GM21390 (cell line): Measurements from ENCODE around the gene RBM48.
"Not testable (repeated sequence)": the region's sequence is repeated elsewhere in the genome, so short reads cannot be mapped to it uniquely, and the experiment has no call there.

Source experiments
- ATAC-seq: cut with Tn5 transposase; IDR thresholded peaks from one replicate; pipeline ENCODE4 v1.9.1; 2021; ENCODE audit not compliant: unreplicated experiment

The RBM48 gene

DNA sequence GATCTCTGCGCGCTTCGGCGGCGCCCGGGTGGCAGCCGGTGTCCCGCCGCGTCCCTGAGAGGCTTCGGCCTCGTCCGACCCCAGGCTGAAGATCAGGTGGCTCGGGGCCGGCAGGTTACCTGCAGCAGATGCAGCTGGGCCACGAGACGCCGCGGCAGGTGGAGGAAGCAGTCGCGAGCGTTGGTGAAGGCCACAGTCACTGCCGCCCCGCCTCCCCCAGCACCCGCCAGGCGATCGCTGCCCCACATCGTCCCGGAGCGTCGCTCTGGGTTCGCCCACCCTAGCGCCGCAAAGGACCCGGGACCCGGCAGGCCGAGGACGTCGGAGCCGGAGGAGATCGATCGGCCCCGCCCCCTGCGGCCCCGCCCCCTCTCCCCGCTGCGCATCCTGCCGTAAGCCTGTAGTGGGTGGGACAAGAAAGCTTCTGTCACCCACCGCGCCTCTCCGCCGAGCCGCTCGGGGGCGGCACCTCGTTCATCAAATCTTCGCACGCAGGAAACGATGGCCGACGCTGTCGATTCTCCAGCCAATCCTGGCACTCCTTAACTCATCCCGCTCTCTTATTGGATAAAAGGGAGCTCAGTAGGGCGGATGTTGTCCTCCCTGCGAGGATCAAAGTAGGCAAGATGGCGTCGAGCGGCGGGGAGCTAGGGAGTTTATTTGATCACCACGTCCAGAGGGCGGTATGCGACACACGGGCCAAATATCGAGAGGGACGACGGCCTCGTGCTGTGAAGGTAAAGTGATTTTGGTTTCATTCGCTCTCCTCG lies at the start of gene RBM48, which contains the start of gene PEX1:
Gene RBM48, plus strand, starts transcription at position 608 of the 770 bp plus-strand sequence. Its CDS starts 19 bp downstream, at position 627.
Gene PEX1, minus strand, starts transcription at position 333 of the 770 bp plus-strand sequence. Its CDS starts 85 bp downstream, at position 248.
- ATAC-seq: peak; percentile 94

DNA sequence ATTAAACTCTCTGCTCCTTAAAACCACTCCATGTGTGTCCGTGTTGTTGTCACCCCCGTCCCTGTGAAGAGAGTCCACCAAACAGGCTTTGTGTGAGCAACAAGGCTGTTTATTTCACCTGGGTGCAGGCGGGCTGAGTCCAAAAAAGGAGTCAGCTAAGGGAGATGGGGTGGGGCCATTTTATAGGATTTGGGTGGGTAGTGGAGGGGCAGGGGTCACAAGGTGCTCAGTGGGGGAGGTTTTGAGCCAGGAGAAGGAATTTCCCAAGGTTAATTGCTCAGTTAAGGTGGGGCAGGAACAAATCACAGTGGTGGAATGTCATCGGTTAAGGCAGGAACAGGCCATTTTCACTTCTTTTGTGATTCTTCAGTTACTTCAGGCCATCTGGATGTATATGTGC lies 49.4 kb upstream of the RBM48 start:
- ATAC-seq: not testable (repeated sequence)

DNA sequence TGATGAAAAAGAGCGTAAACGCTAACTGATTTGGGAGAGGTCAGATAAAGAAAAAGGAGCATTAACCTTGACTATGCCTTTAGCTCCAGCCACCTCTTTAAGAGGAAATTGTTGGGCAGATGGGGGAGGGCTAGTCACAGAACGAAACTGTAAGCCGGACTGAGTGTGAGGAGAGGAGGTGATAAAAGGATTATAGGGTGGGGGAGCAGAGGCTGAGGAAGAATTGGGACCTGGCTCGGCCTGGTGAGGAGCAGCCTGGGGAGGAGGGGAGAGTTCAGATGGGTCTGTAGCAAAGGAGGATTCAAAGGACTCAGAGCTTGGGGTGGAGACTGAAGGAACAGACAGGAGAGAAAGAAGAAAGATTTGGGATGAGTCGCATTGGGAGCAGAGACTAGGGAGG lies 45.0 kb upstream of the RBM48 start:
- not testable (repeated sequence) for ATAC-seq

DNA sequence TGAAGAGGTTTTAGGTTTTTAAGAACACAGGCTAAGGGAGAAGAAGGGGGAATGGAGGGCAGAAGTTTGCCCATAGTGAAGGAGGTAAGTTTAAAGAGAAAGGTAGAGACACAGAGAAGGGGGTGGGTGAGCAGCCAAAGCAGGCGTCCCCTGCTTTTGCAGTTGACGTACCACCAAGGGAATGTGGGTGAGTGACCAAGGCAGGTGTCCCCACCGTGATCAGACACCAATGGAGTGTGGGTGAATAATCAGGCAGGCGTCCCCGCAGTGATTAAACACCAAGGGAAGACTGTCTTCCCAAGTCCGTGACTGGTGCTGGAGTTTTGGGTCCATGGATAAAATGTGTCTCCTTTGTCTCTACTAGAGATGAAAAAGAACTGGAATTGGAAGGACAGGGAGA lies 44.4 kb upstream of the RBM48 start:
- not testable (repeated sequence) for ATAC-seq

DNA sequence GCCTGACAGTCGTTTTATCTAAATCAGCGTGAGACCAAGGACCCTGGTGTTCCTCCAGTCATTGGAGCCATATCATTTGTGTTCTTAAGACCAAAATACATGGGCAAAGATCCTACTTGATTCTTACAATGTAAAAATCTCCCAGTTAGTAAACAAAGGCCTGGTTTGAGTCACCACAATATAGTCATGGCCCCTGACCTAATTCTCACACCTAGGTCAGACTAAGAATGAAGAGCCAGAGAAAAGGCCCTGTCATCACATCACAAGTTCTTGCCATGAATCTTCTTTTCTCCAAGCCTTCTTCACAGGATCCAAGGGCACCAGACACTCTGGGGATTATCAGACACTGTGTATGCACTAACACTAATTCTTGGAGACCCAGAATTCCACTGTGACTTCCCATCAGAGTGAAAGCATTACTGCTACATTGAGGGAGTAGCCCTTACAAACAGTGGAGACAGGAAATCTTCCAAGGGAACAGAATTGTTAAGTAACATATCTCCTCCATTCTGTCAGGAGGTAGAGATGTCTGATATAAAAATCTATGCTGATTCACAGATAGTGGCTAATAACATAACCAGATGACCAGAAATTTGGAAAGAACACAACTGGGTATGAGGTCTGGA lies 43.2 kb upstream of the RBM48 start:
- ATAC-seq: no peak

DNA sequence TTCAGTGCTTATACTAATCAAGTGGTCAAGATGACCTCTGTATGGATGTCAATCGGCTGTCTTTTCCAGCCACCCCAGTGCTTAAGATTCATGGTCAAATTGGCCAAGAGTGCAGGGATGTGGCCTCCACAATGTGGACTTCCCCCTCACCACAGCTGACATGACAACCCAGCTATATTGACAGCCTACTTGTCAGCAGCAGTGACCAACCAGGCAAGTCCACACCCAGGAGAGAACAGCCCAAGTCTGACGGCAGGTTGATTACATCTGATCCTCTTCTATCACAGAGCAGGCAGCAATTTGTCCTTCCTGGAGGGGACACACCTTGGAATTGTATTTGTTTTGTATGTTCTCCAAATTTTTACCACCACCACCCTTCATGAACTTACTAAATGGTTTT lies 42.6 kb upstream of the RBM48 start:
- ATAC-seq: no peak

DNA sequence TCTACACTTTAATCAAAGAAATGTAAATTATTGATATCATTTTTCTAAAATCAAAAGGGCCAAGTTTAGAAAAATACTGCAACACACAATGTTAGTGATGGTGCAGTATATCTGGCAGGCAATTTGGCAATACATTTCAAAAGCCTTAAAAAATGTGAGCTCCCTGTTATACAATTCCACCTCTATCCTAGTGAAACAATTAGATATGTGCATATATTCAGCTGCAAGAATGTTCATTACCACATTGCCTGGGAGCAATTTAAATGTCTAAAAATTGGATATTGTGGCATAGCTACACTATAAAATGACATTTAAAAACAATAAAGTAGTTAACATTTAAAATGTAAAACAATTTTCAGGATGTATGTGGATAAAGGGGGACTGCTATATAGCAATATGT lies 40.8 kb upstream of the RBM48 start:
- no peak for ATAC-seq

DNA sequence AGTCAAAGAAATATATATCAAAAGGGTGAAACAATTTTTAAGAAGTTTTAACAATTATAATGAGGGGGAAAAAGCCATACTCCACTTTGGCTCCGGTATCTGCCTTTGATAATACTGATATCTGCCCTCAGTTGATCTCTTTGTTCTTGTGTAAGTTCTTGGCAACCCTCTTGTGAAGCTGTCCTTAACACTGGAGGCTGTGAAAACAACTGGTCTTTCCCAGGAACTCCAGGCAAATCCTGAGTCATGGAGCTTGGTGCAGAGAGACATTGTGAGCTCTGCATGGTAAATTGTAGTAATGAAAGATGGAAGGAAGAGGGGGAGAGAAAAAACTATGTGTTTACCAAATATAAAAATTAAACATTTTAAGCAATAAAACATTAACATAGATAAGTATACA lies 39.0 kb upstream of the RBM48 start:
- no peak for ATAC-seq

DNA sequence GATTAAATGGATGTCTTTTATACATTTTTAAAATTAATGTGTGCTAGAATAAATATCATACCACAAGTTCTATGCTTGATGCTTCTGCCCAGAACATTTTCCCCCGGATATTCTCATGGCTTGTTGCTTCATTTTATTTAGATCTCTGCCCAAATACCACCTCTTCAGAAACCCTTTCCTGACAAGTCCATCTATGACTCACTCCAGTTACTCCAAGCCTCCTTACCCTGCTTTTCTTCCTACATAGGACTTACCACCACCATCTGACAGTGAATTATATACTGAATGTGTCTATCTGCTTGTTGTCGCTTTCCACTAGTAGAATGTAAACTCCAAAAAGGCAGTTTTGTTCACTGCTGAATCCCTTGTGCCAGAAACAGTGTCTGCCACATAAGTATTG lies 31.7 kb upstream of the RBM48 start:
- no peak for ATAC-seq

DNA sequence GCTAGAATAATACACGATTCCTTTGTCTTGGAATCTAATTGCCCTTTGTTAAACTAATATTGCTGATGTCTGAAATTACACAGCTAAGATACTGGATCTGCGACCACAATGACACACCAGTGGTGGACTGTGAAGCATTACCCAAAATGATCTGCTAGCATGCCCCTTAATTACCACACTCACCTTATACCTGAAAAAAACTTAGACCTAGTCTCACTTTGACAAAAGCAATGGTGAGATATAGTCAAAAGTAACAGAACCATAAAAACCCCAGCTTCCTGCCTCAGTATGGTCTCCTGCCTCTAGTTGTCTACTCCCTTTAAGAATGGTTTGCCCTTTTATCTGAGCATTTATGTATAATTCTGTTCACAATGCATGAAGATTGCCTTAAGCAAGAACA lies 30.0 kb upstream of the RBM48 start:
- ATAC-seq: no peak

DNA sequence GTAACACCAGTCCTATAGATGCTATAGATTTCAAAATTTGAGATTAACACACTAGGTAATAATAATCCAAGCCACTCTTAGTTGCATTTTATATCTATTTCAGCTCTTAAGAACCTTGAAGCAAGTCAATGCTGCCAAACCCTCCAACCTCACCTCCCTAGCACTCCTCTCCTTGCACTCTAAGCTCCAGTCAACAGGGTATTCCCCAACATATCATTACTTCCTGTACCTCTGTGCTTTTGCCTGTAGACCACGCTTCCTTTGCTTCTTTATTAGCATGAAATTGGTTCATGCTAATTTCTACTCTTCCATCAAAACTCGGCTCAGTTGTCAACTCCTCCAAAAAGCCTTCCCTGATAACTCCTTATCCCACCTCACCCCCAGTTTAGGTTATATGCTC lies 24.8 kb upstream of the RBM48 start:
- no peak for ATAC-seq

DNA sequence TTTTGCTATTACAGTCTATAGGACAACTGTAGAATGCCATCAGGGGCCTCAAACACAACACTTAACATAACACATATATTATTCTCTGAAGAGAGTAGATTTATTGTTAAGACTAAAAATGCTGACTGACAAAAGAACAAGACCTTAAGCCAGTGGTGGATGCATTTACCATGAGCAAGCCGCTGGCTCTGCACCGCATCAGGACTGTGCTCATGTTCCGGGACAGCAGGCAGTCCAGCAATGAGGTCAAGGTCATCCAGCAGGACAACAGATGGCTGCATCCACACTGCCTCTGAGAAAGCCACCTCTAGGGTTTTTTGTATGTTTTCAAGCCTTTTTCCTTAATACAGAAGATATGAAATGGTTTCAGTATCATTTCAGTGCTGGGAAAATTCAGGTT lies 24.0 kb upstream of the RBM48 start:
- ATAC-seq: no peak

DNA sequence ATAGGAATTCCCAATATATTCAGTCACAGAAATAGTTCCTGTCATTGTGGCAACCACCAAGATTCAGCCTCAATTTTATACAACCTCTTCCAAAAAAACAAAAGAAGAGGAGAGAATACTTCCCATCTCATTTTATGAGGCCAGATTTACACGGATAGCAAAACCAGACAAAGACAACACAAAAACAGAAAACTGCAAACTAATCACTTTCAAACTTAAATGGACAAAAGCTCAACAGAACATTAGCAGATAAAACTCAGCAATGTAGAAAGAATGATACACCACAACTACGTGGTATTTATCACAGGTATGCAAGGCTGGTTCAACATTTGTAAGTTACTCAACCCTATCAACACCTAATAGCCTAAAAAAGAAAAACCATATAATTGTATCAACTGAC lies 22.2 kb upstream of the RBM48 start:
- no peak for ATAC-seq

DNA sequence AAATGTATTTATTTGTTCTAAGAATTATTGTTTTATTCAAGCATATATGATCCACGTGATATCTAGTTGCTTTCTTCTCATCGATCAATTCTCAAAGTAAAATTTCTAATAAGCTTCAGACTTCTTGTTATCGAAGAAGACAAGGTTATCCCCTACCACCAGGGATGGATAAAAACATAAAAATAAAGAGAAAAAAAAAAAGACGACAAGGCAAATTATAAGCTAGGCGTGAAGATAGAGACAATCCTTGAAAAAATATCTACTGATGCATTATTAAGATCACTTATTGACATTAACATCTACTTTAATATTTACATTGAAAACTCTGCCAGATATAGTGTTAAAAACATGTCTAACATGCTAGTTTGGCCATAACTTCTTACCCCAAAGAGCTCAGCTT lies 19.6 kb upstream of the RBM48 start:
- no peak for ATAC-seq

DNA sequence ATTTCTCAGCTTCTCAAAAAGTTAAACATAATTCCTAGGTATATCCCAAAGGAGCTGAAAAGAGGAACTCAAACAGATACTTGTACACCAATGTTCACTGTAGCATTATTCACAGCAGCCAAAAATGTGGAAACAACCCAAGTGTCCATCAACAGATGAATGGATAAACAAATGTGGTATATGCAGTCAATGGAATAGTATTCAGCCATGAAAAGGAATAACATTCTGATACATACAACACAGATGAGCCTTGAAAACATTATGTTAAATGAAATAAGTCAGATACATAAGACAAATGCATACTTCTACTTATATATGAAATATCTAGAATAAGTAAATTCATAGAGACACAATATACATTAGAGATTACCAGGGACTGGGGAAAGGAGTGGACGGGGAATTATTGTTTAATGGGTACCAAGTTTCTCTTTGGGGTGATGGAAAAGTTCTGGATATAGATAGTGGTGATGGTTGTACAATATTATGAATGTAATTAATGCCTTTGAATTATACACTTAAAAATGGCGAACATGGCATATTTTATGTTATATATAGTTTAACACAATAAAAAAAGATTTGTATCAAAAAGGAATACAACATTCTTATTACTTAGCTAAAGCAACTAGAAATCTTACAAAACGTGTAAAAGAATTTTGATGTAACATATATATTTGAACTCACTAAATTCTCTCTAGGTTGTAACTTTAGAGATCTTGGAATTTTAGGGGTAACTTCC lies 15.3 kb upstream of the RBM48 start:
- ATAC-seq: no peak

DNA sequence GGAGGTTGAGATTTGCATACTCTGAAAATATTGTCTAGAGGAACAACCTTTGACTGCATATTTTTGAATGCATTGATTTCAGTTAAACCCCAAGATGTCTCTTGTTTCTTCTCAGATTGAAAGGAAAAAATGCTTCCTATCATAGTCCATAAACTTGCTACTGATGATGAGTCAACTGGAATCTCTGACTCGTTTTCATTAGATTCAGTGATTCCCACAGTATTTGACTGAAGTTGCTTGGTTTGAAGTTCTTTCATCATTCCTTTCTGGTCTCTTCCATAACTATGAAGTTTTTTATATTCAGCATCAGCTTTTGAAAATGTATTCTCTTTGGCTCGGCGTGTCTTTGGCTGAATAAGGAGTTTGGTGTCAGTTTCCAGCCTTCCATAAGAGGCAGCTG lies 11.0 kb upstream of the RBM48 start:
- ATAC-seq: no peak

DNA sequence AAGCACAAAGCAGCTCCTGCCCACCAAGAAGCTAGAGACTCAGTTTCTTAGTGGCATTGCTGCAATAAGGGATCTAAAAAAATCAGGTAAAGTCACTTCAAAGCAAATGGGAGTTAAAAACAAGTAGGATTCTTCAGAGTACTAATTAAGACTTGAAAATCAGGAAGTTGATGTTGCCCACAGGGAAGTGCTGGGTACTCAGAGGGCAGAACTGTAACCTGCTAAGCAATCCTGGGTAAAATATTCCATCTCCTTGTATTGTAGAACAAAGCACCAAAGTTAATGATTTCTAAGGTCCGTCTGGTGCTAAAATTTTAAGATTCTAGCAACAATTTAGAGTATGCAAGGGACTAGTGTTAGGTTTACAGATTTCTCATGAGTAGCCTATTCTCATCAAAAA lies 8.6 kb upstream of the RBM48 start:
- ATAC-seq: no peak

DNA sequence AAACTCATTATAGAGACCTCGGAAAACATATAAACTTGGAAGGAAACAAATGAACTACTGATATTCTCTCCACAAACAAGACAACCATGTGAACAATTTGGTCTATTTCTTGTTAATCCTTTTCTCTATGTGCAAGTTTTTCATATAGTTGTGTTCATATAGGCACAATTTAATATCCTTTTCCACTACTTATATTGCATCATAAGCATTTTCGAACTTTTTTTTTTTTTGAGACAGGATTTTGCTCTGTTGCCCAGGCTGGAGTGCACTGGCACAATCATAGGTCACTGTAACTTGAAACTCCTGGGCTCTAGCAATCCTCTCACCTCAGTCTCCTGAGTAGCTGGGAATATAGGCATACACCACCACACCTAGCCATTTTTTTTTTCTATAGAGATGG lies 5.5 kb upstream of the RBM48 start:
- no peak for ATAC-seq

DNA sequence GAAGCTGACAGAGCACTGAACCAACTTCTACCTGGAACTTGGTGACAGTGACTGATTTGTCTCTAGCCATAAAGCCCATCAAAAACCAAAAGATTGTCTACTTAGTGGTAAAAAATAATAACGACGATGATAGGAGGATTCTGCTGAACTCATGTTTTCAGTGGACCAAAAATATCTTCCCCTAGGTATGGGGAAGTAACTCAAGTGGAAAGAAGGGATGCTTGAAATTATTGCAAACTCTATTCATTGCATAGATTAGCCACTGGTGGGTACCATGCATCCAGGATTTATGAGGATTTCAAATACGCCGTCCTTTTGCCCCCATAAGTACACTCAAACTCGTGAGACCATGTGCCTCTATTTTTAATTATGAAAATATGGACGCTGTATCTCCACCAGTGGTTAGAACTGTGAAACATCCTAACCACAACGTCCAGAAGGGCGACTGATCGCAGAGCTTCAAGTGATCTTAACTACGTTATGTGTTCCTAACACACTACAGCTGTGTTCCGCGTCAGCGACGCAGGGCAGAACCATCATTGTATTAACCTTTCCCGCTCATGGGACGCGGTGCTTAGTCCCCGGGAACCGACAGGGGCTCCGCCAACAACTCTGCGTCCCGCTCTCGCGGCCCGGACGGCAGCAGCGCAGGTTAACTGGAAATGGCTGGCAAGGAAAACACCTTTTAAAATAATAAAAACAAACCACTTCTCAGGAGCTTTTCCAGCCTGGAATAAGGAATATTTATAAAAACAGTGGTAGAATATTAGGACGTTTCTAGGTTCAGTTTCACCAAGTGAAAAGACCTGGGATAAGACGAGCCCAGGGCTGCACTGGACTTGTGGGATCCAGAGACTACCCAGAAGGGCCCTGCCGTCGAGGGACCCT lies 1.1 kb upstream of the RBM48 start:
- ATAC-seq: peak; percentile 34

DNA sequence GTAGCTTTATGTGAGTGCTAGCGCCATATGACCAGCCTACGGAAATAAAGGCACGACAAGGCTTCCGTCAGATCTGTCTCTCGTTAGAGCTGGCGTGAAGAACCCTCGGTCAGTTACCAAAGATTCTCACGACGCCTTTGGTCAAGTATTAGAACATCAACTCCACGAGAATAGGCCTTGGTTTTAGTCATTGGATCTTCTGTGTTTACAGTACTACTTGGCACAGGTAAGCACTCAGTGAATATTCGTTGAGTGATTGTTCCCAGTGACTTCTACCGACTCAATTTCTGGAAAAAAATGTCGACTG lies 316 bp downstream of the RBM48 start:
- ATAC-seq: peak; percentile 5

DNA sequence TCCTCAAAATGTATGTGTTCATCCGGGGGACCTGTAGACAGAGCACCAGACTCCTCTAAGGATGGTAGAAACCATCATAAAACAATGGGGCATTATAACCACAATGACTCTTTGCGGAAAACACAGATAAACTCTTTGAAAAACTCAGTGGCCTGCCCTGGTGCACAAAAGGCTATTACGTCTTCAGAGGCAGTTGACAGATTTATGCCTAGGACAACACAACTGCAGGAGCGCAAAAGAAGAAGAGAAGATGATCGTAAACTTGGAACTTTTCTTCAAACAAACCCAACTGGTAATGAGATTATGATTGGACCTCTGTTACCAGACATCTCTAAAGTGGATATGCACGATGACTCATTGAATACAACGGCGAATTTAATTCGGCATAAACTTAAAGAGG lies 6.0 kb downstream of the RBM48 start:
- ATAC-seq: no peak
